Measurements from ENCODE around the gene PREX1.

The PREX1 gene

GRCh38 chr20:48674461-48674860 lies 153.3 kb downstream of the PREX1 start:
- FAIRE-seq: no peak

- no peak for FAIRE-seq
Measured at GRCh38 chr20:48673507-48673906, 154.3 kb downstream of the PREX1 start.

- no peak for FAIRE-seq
Measured at GRCh38 chr20:48672324-48672723, 155.5 kb downstream of the PREX1 start.

GRCh38 chr20:48671141-48671540 lies 156.7 kb downstream of the PREX1 start:
- FAIRE-seq: no peak

GRCh38 chr20:48669946-48670605 lies 157.7 kb downstream of the PREX1 start:
- FAIRE-seq: no peak

GRCh38 chr20:48668451-48668946 lies 159.3 kb downstream of the PREX1 start:
- no peak for FAIRE-seq

- no peak for FAIRE-seq
Measured at GRCh38 chr20:48667889-48668413, 159.8 kb downstream of the PREX1 start.

GRCh38 chr20:48667481-48667880 lies 160.3 kb downstream of the PREX1 start:
- FAIRE-seq: no peak

- FAIRE-seq: no peak
Measured at GRCh38 chr20:48665785-48666184, 162.0 kb downstream of the PREX1 start.

- FAIRE-seq: no peak
Measured at GRCh38 chr20:48662711-48663110, 165.1 kb downstream of the PREX1 start.

GRCh38 chr20:48661575-48662455 lies 166.0 kb downstream of the PREX1 start:
- FAIRE-seq: no peak

- no peak for FAIRE-seq
Measured at GRCh38 chr20:48660788-48661187, 167.0 kb downstream of the PREX1 start.

GRCh38 chr20:48659858-48660257 lies 167.9 kb downstream of the PREX1 start:
- FAIRE-seq: no peak

- no peak for FAIRE-seq
Measured at GRCh38 chr20:48658505-48658904, 169.3 kb downstream of the PREX1 start.

- no peak for FAIRE-seq
Measured at GRCh38 chr20:48658198-48658476, 169.7 kb downstream of the PREX1 start.

- FAIRE-seq: no peak
Measured at GRCh38 chr20:48657426-48658197, 170.2 kb downstream of the PREX1 start.

GRCh38 chr20:48656661-48657211 lies 171.1 kb downstream of the PREX1 start:
- FAIRE-seq: no peak

GRCh38 chr20:48656137-48656536 lies 171.7 kb downstream of the PREX1 start:
- FAIRE-seq: no peak

GRCh38 chr20:48653706-48654051 lies 174.1 kb downstream of the PREX1 start:
- no peak for FAIRE-seq

- no peak for FAIRE-seq
Measured at GRCh38 chr20:48652961-48653705, 174.7 kb downstream of the PREX1 start.

GRCh38 chr20:48651960-48652359 lies 175.8 kb downstream of the PREX1 start:
- no peak for FAIRE-seq

- FAIRE-seq: no peak
Measured at GRCh38 chr20:48651271-48651670, 176.5 kb downstream of the PREX1 start.

Data from TTC549 (cell line).